HCT116 (cell line): Measurements from ENCODE around the gene NAA60. TPM values are rescaled to one million over a fixed set of nuclear protein-coding genes. Genes with fewer than 3 reads are reported as not detected.

Experiments
- ATAC-seq: fragments of 200-7000 bp; cut with Tn5 transposase; 2 replicates; pipeline ENCODE4 v1.9.1; 2020; ENCODE audit warnings: mild to moderate bottlenecking, moderate library complexity
- BruUV-seq: library from RNA; stranded (reverse); fragments of 400-500 nt; replicated peaks from 2 replicates; lab custom pipeline; 2021; lab: Mats Ljungman, UMichigan
- CTCF ChIA-PET: fragments of 300-600 bp; sonication (Branson Sonifier 250); formaldehyde crosslinking; loops from one replicate; lab custom pipeline; 2021; ENCODE audit warnings: antibody characterized with exemption; lab: Charles Lee
- POLR2A ChIA-PET: fragments of 300-600, 350-600 bp; sonication (Branson Sonifier 250); formaldehyde crosslinking; loops from one replicate; lab custom pipeline; 2021; ENCODE audit warnings: antibody characterized with exemption; lab: Charles Lee
- RAD21 ChIA-PET, 2 experiments: fragments of 300-600 bp; sonication (Branson Sonifier 250); formaldehyde crosslinking; loops; one replicate each; lab custom pipeline; 2023; ENCODE audit warnings: low total read pairs in 2 of 2; ENCODE audit not compliant: uncharacterized antibody in 2 of 2, unreplicated experiment in 2 of 2, low non-redundant PET in 1 of 2; lab: Charles Lee
- DNase-seq: peaks from one replicate; pipeline ENCODE4 v3.0.0-alpha.2; 2010; ENCODE audit warnings: low read depth, low spot score
- H2AFZ ChIP-seq: fragments of 200-600 bp; shearing (Covaris generic), sonication (generic); 2 replicates; pipeline ENCODE4 v1.6.1; 2017; ENCODE audit warnings: low read depth, mixed run types, mixed read lengths, antibody characterized with exemption, low read length; ENCODE audit not compliant: poor library complexity, severe bottlenecking
- H3K27ac ChIP-seq: 2 replicates; pipeline ENCODE4 v1.5.1; 2012; ENCODE audit warnings: low read depth, low read length
- H3K27me3 ChIP-seq: fragments of 200-600 bp; sonication (generic); 2 replicates; pipeline ENCODE4 v1.6.1; 2016; ENCODE audit warnings: mixed run types, low read length, mixed read lengths; ENCODE audit not compliant: insufficient read depth
- H3K36me3 ChIP-seq, 2 experiments: fragments of 200-500 bp in 1 of 2; fragments of 200-600 bp in 1 of 2; sonication (Bioruptor generic) in 1 of 2; sonication (generic) in 1 of 2; 2 replicates each; pipeline versions ENCODE4 v1.5.1 to v1.6.1; 2014 to 2016; ENCODE audit warnings: low read length in 2 of 2, inconsistent platforms in 1 of 2, mixed read lengths in 1 of 2, mixed run types in 1 of 2; ENCODE audit not compliant: insufficient read depth in 2 of 2, control insufficient read depth in 1 of 2
- H3K4me1 ChIP-seq, 2 experiments: fragments of 200-600 bp in 1 of 2; sonication (generic) in 1 of 2; 2 replicates each; pipeline versions ENCODE4 v1.5.1 to v1.6.1; 2012 to 2017; ENCODE audit warnings: low read length in 2 of 2, inconsistent platforms in 1 of 2, mild to moderate bottlenecking in 1 of 2, mixed read lengths in 1 of 2, mixed run types in 1 of 2, moderate library complexity in 1 of 2; ENCODE audit not compliant: insufficient read depth in 2 of 2, control insufficient read depth in 1 of 2
- H3K4me2 ChIP-seq: fragments of 200-600 bp; sonication (generic); 2 replicates; pipeline ENCODE4 v1.6.1; 2017; ENCODE audit warnings: mixed run types, low read length, mixed read lengths
- H3K4me3 ChIP-seq, 2 experiments: fragments of 200-600 bp in 1 of 2; sonication (generic) in 1 of 2; replicated peaks in 1 of 2; 2 replicates each; pipeline ENCODE4 v1.5.1; 2011 to 2016; ENCODE audit warnings: low read length in 2 of 2, control low read depth in 1 of 2, low read depth in 1 of 2, mild to moderate bottlenecking in 1 of 2, mixed read lengths in 1 of 2, mixed run types in 1 of 2
- H3K79me2 ChIP-seq: fragments of 200-600 bp; sonication (generic); 2 replicates; pipeline ENCODE4 v1.6.1; 2017; ENCODE audit warnings: mild to moderate bottlenecking, mixed run types, low read length, moderate library complexity, mixed read lengths; ENCODE audit not compliant: insufficient read depth
- H3K9ac ChIP-seq: fragments of 200-600 bp; sonication (generic); 2 replicates; pipeline ENCODE4 v1.6.1; 2016; ENCODE audit warnings: low read length, mixed read lengths
- H3K9me2 ChIP-seq: fragments of 200-600 bp; sonication (generic), shearing (Covaris generic); 2 replicates; pipeline ENCODE4 v1.6.1; 2017; ENCODE audit warnings: mixed run types, mild to moderate bottlenecking, moderate library complexity; ENCODE audit not compliant: insufficient read depth
- H3K9me3 ChIP-seq, 2 experiments: fragments of 200-500 bp in 1 of 2; fragments of 200-600 bp in 1 of 2; sonication (Bioruptor generic) in 1 of 2; sonication (generic) in 1 of 2; 2 replicates each; pipeline ENCODE4 v1.6.1; 2014 to 2017; ENCODE audit warnings: low read length in 2 of 2, mixed read lengths in 2 of 2, inconsistent platforms in 1 of 2, low read depth in 1 of 2, mild to moderate bottlenecking in 1 of 2, mixed run types in 1 of 2, moderate library complexity in 1 of 2; ENCODE audit not compliant: control insufficient read depth in 1 of 2, insufficient read depth in 1 of 2
- H4K20me1 ChIP-seq: fragments of 200-600 bp; sonication (generic), shearing (Covaris generic); 2 replicates; pipeline ENCODE4 v1.6.1; 2017; ENCODE audit warnings: mixed run types, mild to moderate bottlenecking, moderate library complexity; ENCODE audit not compliant: insufficient read depth
- ATF3 ChIP-seq: IDR thresholded peaks from 2 replicates; pipeline ENCODE4 v1.6.1; 2012
- CBX3 ChIP-seq: IDR thresholded peaks from 2 replicates; pipeline ENCODE4 v1.6.1; 2012; ENCODE audit warnings: low read depth
- CTCF ChIP-seq, 3 experiments: fragments of 200-600 bp in 1 of 3; sonication (generic) in 1 of 3; IDR thresholded peaks in 2 of 3; conservative IDR thresholded peaks in 1 of 3; 2 replicates each; pipeline ENCODE4 v1.5.1; 2012 to 2017; ENCODE audit warnings: low read depth in 2 of 3, low read length in 2 of 3, antibody characterized with exemption in 1 of 3, borderline replicate concordance in 1 of 3, control low read depth in 1 of 3, mild to moderate bottlenecking in 1 of 3, mixed read lengths in 1 of 3, mixed run types in 1 of 3, moderate library complexity in 1 of 3; ENCODE audit not compliant: insufficient read depth in 1 of 3
- EGR1 ChIP-seq: IDR thresholded peaks from 2 replicates; pipeline ENCODE4 v1.6.1; 2012; ENCODE audit warnings: low read depth
- ELF1 ChIP-seq: IDR thresholded peaks from 2 replicates; pipeline ENCODE4 v1.6.1; 2012; ENCODE audit warnings: low read depth, borderline replicate concordance
- FOSL1 ChIP-seq: IDR thresholded peaks from 2 replicates; pipeline ENCODE4 v1.6.1; 2012; ENCODE audit warnings: low read depth
- JUND ChIP-seq: IDR thresholded peaks from 2 replicates; pipeline ENCODE4 v1.6.1; 2012
- POLR2A ChIP-seq: IDR thresholded peaks from 2 replicates; pipeline ENCODE4 v1.7.0; 2011; ENCODE audit warnings: borderline replicate concordance; ENCODE audit not compliant: insufficient read depth, insufficient read length; ENCODE audit errors: extremely low read depth
- POLR2AphosphoS5 ChIP-seq: IDR thresholded peaks from 2 replicates; pipeline ENCODE4 v1.6.1; 2011; ENCODE audit warnings: mild to moderate bottlenecking, low read depth, low read length, moderate library complexity
- SIN3A ChIP-seq: IDR thresholded peaks from 2 replicates; pipeline ENCODE4 v1.6.1; 2012; ENCODE audit warnings: low read depth
- SP1 ChIP-seq: IDR thresholded peaks from 2 replicates; pipeline ENCODE4 v1.6.1; 2012; ENCODE audit warnings: low read depth
- YY1 ChIP-seq: IDR thresholded peaks from 2 replicates; pipeline ENCODE4 v1.6.1; 2011; ENCODE audit warnings: low read length, low read depth, moderate library complexity, mild to moderate bottlenecking; ENCODE audit not compliant: insufficient replicate concordance; ENCODE audit errors: extremely low read depth
- ZFX ChIP-seq: fragments of 450-650 bp; IDR thresholded peaks from 2 replicates; pipeline ENCODE4 v1.6.1; 2017
- ZNF274 ChIP-seq: fragments of 200-500 bp; sonication (Bioruptor generic); IDR thresholded peaks from 2 replicates; pipeline ENCODE4 v1.6.1; 2014; ENCODE audit warnings: mild to moderate bottlenecking, low read depth, low read length, inconsistent platforms
- intact Hi-C: fragments of 100-400 bp; cut with micrococcal nuclease; formaldehyde crosslinking; loops from 2 replicates; pipeline ENCODE4 v1.10.0; 2022
- total RNA-seq: library from RNA; stranded (reverse); gene quantifications from one replicate; pipeline ENCODE4 v1.2.1, GENCODE V29; 2021; ENCODE audit not compliant: unreplicated experiment

NAA60 gene
- total RNA-seq, 1 experiment from 2014 or later: 32.2 TPM

- ChIA-PET POLR2A (no interaction called here), RAD21 (no interaction called here), CTCF (interaction anchor here (0.7 kb wide), 1 partner anchor 30 kb away, joined by 4 read pairs; no protein-coding TSS in a partner anchor)
- H3K4me2 ChIP-seq: no peak overlapping the region
- TF ChIP-seq ATF3 (no peak), ELF1 (no peak), SIN3A (no peak), YY1 (no peak), CBX3 (no peak), CTCF (IDR thresholded peaks at IDR 0.05 in 2 of 3, conservative IDR thresholded peaks at IDR 0.05 in 1 of 3; ENCODE audit: borderline replicate concordance in 1 of 3, insufficient read depth in 1 of 3, low read depth in 2 of 3, low read length in 2 of 3) (no peak), POLR2A (no peak), POLR2AphosphoS5 (no peak), ZFX (no peak), EGR1 (no peak), JUND (no peak), SP1 (no peak), FOSL1 (no peak), ZNF274 (no peak)
- H3K27ac ChIP-seq: no peak overlapping the region
- intact Hi-C loops: no loop called here
- ATAC-seq (no peak), DNase-seq (no peak)
- no peaks in the 10 kb centered on the region for H3K79me2 ChIP-seq
- H3K4me3 ChIP-seq: no peak overlapping the region
- H3K9ac ChIP-seq: no peak overlapping the region
- no peaks in the 10 kb centered on the region for H3K9me2 ChIP-seq
- BruUV-seq: no TSS peak
- no peaks in the 10 kb centered on the region for H4K20me1 ChIP-seq
- H3K4me1 ChIP-seq: no peaks in the 10 kb centered on the region
- peaks cover 13 to 39% of the 10 kb centered on the region in 2 experiments for H3K36me3 ChIP-seq
- H2AFZ ChIP-seq: no peak overlapping the region
- H3K9me3 ChIP-seq: no peaks in the 10 kb centered on the region
- H3K27me3 ChIP-seq: no peaks in the 10 kb centered on the region
Measured at GRCh38 chr16:3520841-3521240, 77.4 kb downstream of the NAA60 start.
